DOHH2 (cell line): ENCODE results near the gene PHRF1.

Experiments
- CTCF ChIP-seq: fragments of 200-600 bp; sonication (generic); IDR thresholded peaks from one replicate; pipeline ENCODE4 v1.5.1; 2014; ENCODE audit warnings: antibody characterized with exemption, mild to moderate bottlenecking, low read depth, low read length; ENCODE audit not compliant: poor library complexity, severe bottlenecking
- EZH2phosphoT487 ChIP-seq: fragments of 200-600 bp; sonication (generic); IDR thresholded peaks from 2 replicates; pipeline ENCODE4 v1.6.1; 2017; ENCODE audit warnings: borderline replicate concordance, mild to moderate bottlenecking, antibody characterized with exemption, low read length, moderate library complexity, mixed read lengths

GRCh38 chr11:538431-539051, 37.7 kb upstream of the PHRF1 start:
- TF ChIP-seq CTCF: no peak
- TF ChIP-seq EZH2phosphoT487: no peak
